Left ventricle myocardium superior (tissue), 1 donor: Measurements from ENCODE around the gene TRMT61A. TPM values are rescaled to one million over a fixed set of nuclear protein-coding genes. Genes with fewer than 3 reads are reported as not detected.
A peak's percentile ranks its signal among the peaks of the same experiment; 100 is the strongest.

Source experiments
- ATAC-seq: fragments of 200-7000 bp; cut with Tn5 transposase; one replicate; pipeline ENCODE4 v1.9.1; 2020; ENCODE audit warnings: mild to moderate bottlenecking, moderate library complexity
- DNase-seq: peaks from one replicate; pipeline ENCODE4 v3.0.0-alpha.2; 2020
- intact Hi-C: fragments of 100-400 bp; cut with micrococcal nuclease; formaldehyde crosslinking; loops from one replicate; pipeline ENCODE4 v1.11.0; 2022
- long read RNA-seq: library from polyadenylated mRNA; unstranded; transcript quantifications from one replicate; pipeline ENCODE4 v2.0.0, GENCODE V29; 2021
- total RNA-seq: library from RNA; stranded (reverse); fragmentation: NEBNext Ultra II Directional; extraction: Animal tissue kit (Norgen Biotek cat#: 25700); gene quantifications from one replicate; pipeline ENCODE4 v1.2.1, GENCODE V29; 2021
- donor health status: DM: no; HTN: yes; CAD: no; lungs with severe emphysema.

TRMT61A gene
- 5.5 TPM for total RNA-seq
- long read RNA-seq, transcript TRMT61A-202 (4 exons, 3,229 nt), result major isoform, 24 of 38 reads
- long read RNA-seq, partial matches to known transcripts, result 7 of 38 reads
- long read RNA-seq, other reads (novel, unspliced or antisense), result 6 of 38 reads

GRCh38 chr14:103528587-103529382 is at the start of gene TRMT61A:
TRMT61A (plus strand) TSS chr14:103529196; CDS start chr14:103529979, 783 bp downstream.
- peak; percentile 93 for DNase-seq
- ATAC-seq, result peak; percentile 90

GRCh38 chr14:103480595-103480994 is 48.4 kb upstream of the TRMT61A start:
- ATAC-seq (no peak), DNase-seq (no peak)
- intact Hi-C loops, result no loop called here

More at GRCh38 chr14:103528587-103529382, at the start of gene TRMT61A:
- intact Hi-C loops, result no loop called here

GRCh38 chr14:103483600-103483999 is 45.4 kb upstream of the TRMT61A start:
- intact Hi-C loops, result no loop called here
- no peak for ATAC-seq
- DNase-seq, result no peak

- intact Hi-C loops, result no loop called here
- DNase-seq (no peak), ATAC-seq (peak; percentile 55)
These were observed 43.5 kb upstream of the TRMT61A start for GRCh38 chr14:103485504-103485903.

- DNase-seq (no peak), ATAC-seq (no peak)
- intact Hi-C loops, result no loop called here
These were observed 40.9 kb upstream of the TRMT61A start for GRCh38 chr14:103488071-103488470.

GRCh38 chr14:103488960-103489359 is 40.0 kb upstream of the TRMT61A start:
- DNase-seq (no peak), ATAC-seq (peak; percentile 7)
- intact Hi-C loops, result no loop called here

GRCh38 chr14:103489621-103490020 is 39.4 kb upstream of the TRMT61A start:
- ATAC-seq, result no peak
- intact Hi-C loops, result no loop called here

GRCh38 chr14:103491691-103492090 is 37.3 kb upstream of the TRMT61A start:
- DNase-seq (no peak), ATAC-seq (no peak)
- intact Hi-C loops, result no loop called here

More at GRCh38 chr14:103489621-103490020, 39.4 kb upstream of the TRMT61A start:
- DNase-seq, result no peak

- ATAC-seq (no peak), DNase-seq (no peak)
- intact Hi-C loops, result no loop called here
These were observed 36.7 kb upstream of the TRMT61A start for GRCh38 chr14:103492156-103492925.

- intact Hi-C loops, result no loop called here
- DNase-seq, result no peak
- peak; percentile 55 for ATAC-seq
These were observed 33.1 kb upstream of the TRMT61A start for GRCh38 chr14:103495854-103496253.

GRCh38 chr14:103496776-103497175 is 32.2 kb upstream of the TRMT61A start:
- intact Hi-C loops, result no loop called here
- DNase-seq (no peak), ATAC-seq (no peak)

- DNase-seq (no peak), ATAC-seq (peak; percentile 11)
- intact Hi-C loops, result no loop called here
These were observed 29.3 kb upstream of the TRMT61A start for GRCh38 chr14:103499709-103500108.

GRCh38 chr14:103500148-103500990 is 28.6 kb upstream of the TRMT61A start:
- intact Hi-C loops, result no loop called here

GRCh38 chr14:103501041-103501870 is 27.7 kb upstream of the TRMT61A start:
- intact Hi-C loops, result no loop called here
- DNase-seq (no peak), ATAC-seq (peak; percentile 10)

More at GRCh38 chr14:103500148-103500990, 28.6 kb upstream of the TRMT61A start:
- DNase-seq, result peak; percentile 95
- ATAC-seq, result peak; percentile 86

GRCh38 chr14:103501921-103502669 is 26.9 kb upstream of the TRMT61A start:
- ATAC-seq (no peak), DNase-seq (no peak)
- intact Hi-C loops, result no loop called here

- intact Hi-C loops, result no loop called here
- DNase-seq (no peak), ATAC-seq (no peak)
These were observed 26.1 kb upstream of the TRMT61A start for GRCh38 chr14:103502877-103503276.

- intact Hi-C loops, result no loop called here
- no peak for DNase-seq
- no peak for ATAC-seq
These were observed 25.7 kb upstream of the TRMT61A start for GRCh38 chr14:103503296-103503695.
